H7 (cell line): Measurements from ENCODE around the gene PIAS2. TPM values are rescaled to one million over a fixed set of nuclear protein-coding genes. Genes with fewer than 3 reads are reported as not detected.
"Not testable (repeated sequence)": the region's sequence is repeated elsewhere in the genome, so short reads cannot be mapped to it uniquely, and the experiment has no call there.

Source experiments
- DNase-seq: peaks from one replicate; pipeline ENCODE4 v3.0.0; 2012
- H3K27me3 ChIP-seq: 2 replicates; pipeline ENCODE4 v1.6.0; 2011; ENCODE audit warnings: mild to moderate bottlenecking, low read length; ENCODE audit not compliant: control insufficient read depth, insufficient read depth
- H3K36me3 ChIP-seq: replicated peaks from 2 replicates; pipeline ENCODE4 v1.5.1; 2011; ENCODE audit warnings: low read length; ENCODE audit not compliant: control insufficient read depth, insufficient read depth
- H3K4me3 ChIP-seq: 2 replicates; pipeline ENCODE4 v1.5.1; 2011; ENCODE audit warnings: low read depth, mild to moderate bottlenecking, control low read depth, low read length, moderate library complexity; ENCODE audit not compliant: insufficient read depth
- total RNA-seq: library from RNA; depleted of rRNA; stranded (reverse); fragments of >200 nt; shearing (Covaris generic); gene quantifications from 2 replicates; pipeline ENCODE4 v1.2.3, GENCODE V29; 2014; rRNA removed

The PIAS2 gene, protein sequence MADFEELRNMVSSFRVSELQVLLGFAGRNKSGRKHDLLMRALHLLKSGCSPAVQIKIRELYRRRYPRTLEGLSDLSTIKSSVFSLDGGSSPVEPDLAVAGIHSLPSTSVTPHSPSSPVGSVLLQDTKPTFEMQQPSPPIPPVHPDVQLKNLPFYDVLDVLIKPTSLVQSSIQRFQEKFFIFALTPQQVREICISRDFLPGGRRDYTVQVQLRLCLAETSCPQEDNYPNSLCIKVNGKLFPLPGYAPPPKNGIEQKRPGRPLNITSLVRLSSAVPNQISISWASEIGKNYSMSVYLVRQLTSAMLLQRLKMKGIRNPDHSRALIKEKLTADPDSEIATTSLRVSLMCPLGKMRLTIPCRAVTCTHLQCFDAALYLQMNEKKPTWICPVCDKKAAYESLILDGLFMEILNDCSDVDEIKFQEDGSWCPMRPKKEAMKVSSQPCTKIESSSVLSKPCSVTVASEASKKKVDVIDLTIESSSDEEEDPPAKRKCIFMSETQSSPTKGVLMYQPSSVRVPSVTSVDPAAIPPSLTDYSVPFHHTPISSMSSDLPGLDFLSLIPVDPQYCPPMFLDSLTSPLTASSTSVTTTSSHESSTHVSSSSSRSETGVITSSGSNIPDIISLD
- total RNA-seq: 24.2 and 32.8 TPM in 2 replicates

DNA sequence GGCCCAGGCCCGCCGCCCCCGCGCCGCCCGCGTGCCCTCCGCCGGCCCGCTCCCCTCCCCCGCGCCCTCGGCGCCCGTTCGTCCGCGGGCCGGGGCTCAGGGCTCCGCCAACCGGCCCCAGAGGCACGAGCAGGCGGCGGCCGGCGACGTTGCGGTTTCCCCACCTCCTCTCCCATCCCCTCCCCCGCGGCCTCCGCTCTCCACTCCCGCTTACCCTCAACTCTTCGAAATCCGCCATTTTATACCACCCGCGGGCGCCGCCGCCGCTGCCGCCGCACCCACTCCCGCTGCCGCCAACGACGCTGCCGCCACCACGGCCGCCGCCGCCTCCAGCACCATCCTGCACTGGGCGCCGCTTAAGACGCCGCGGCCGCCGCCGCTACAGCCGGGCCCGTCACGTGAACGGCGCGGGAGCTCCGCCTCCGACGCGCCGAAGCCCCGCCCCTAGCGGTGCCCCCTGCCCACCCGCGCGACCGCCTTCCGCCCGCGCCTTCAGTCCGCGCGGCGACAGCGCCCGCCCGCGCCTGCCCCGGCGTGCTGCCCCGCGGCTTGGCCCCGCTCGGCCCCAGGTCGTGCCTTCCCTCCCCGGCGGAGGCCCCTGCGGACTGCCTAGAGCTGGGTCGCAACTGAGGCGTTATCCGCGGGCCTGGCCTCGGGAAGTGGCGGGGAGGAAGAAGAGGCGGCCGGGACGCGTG is at the start of gene PIAS2, which contains the start of gene KATNAL2:
Gene PIAS2, minus strand, starts transcription at position 400 of the 695 bp plus-strand sequence. Its CDS starts 162 bp downstream, at position 238.
Gene KATNAL2, plus strand, starts transcription at position 495 of the 695 bp plus-strand sequence. CDS start 29,271 bp downstream, outside the sequence.
- Histone ChIP-seq H3K36me3 (no peaks in the 10 kb centered on the region), H3K4me3 (peak within 1 kb of the TSS; percentile 64), H3K27me3 (no peaks in the 10 kb centered on the region)
- DNase-seq: peak; percentile 92

DNA sequence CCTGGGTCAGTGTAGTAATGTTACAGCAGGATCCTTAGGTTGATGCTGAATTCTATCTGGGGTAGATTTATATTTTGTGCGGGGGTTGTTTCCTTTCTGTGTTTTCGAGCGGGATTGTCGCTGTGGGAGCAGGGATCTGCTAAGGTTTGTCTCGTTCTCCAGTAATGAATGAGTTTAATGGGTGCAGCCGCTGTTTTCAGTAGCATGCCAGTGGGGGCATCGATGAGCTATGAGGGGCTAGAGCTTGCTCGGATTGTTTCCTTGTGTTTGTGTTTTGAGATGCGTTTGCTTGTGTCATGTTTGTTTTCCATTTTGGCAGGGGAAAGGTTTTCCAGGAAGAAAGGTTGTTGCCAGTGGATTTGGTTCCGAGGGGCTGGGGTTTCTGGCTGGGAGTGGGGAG is 49.0 kb upstream of the PIAS2 start:
- H3K4me3 ChIP-seq, H3K27me3 ChIP-seq, DNase-seq, H3K36me3 ChIP-seq: not testable (repeated sequence)

DNA sequence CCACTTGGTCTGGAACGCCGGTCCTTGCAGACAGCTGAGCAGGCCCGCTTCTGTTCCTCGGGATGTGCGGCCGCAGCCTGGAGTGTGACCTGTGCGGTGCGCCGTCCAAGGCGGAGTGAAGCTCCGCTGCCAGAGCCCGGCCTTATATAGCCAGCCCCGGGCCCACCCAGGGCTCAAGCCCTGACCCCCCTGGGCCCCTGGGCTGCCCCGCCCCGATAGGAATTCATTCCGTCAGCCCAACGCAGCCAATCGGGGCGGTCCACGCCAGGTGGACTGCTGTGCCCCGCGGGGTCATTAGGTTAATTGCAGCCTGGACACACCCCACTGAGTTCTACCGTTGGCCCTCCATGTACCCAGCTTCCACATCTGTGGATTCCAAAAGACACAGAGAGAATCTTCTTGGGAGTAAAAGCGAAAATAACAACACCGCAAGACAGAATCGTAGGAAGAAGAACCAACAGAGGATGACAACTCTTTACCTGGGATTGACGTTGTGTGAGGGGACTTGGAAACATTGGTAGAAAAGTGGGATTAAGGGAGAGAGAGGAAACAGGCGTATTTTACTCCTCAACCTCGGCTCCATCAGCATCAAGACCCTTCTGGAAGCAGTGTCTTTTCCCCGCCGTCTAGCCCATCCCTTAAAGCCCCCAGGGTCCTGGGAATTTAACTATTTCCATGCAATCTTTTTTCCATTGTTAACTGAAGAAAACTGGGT is 47.4 kb upstream of the PIAS2 start:
- H3K27me3 ChIP-seq, DNase-seq, H3K4me3 ChIP-seq, H3K36me3 ChIP-seq: not testable (repeated sequence)

DNA sequence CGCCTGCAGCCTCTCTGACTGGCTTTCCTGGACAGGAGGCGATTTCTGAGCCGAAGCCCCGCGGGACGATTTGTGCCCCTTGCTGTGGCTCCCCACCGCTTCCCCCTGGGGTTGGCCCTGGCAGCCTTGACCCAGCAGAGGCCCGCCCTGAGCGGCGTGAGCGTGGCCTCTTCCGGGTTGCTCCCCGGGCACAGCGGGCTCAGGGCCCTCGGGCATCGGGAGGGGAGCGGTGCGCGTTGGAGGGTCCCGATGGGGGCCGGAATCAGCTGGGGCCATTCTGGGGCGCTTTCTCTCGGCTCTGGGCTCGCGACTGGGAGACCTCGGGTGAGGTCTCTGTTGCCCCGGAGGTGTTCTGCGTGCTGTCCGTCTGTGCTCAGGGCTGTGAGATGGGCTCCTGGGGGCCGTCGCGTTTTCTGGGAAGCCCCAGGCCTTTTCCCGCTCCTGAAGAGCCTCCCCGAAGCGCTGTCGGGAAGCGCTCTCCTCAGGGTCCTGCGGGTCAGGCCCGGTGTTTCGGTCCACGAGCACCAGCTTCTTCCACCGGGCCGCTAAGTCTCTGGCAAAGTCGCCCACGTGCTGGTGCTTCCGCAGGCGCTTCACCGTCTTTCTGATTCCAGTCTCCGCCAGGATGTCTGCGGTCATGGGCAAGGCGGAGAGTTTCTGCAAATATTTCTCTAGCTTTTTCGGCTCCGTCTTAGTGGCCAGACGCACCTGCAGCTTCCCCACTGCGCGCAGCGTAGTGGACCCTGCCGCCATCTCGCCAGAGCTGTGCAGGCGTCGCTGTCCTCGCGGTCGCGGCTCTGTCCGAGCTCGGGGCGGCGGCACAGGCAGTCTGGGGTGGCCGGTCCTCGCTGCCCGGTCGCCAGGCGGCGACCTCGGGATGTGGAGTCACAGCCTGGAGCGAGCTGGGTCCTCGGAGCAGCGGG is 46.6 kb upstream of the PIAS2 start:
- H3K27me3 ChIP-seq, DNase-seq, H3K4me3 ChIP-seq, H3K36me3 ChIP-seq: not testable (repeated sequence)

DNA sequence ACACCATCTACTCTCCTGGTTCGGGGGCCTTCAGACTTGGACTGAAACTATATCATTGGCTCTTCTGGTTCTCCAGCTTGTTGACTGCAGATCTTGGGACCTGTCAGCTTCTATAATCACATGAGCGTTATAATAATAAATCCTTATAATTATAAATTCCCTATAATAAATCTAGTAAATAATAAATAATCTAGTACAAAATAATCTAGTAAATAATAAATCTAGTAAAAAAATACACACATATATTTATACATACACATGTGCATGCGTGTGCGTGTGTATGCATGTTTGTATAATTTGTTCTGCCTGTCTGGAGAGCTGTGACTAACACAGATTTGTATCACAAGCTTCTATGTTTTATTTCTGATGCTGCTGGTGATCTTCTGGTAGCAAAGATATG is 40.9 kb upstream of the PIAS2 start:
- no peak for DNase-seq
- Histone ChIP-seq H3K27me3 (no peaks in the 10 kb centered on the region), H3K4me3 (no peak overlapping the region), H3K36me3 (no peaks in the 10 kb centered on the region)

DNA sequence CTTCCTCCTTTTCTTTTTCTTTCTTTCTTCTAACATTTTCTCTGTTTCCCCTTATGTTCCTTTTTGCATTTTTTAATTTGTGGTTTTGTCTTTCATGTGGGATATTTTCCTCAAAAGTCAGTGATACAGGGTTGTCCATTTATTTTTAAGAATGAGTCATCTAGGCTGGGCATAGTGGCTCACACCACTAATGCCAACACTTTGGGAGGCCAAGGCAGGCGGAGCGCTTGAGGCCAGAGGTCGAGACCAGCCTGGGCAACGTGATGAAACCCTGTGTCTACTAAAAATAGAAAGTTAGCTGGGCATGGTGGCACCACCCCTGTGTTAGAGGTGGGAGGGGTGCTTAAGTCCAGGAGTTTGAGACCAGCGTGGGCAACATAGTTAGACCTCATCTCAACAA is 35.9 kb upstream of the PIAS2 start:
- H3K27me3 ChIP-seq: no peaks in the 10 kb centered on the region
- H3K4me3 ChIP-seq: no peak overlapping the region
- DNase-seq: no peak
- no peaks in the 10 kb centered on the region; the same call in 1 of the 2 replicates for H3K36me3 ChIP-seq

DNA sequence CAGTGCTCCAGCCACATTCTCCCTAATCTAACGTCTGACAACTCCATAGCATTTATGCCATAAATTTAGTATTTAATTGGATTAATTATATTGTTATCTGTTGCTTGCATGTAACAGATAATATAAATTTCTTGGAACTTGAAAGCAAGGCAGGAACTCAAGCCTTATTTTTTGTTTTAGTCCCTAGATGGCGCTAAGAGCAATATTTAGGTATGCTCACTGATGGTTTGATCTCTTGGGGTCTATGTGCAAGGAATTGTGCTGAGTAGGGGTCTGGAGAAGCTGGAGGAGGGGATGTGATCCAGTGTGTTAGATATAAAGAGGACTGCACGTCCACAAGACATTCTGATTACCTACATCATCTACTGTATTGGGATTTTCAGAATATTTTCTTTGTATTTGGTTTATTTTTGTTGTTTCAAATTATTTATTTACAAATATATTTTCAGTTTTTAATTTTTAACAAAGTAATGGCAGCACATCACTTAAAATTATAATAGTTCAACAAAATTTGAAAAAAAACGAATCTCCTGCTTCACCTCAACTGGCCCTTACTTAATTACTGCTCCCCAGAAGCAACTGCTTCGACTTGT is 32.9 kb upstream of the PIAS2 start:
- Histone ChIP-seq H3K27me3 (no peaks in the 10 kb centered on the region), H3K36me3 (no peaks in the 10 kb centered on the region; the same call in 1 of the 2 replicates), H3K4me3 (no peak overlapping the region)
- peak; percentile 63 for DNase-seq

DNA sequence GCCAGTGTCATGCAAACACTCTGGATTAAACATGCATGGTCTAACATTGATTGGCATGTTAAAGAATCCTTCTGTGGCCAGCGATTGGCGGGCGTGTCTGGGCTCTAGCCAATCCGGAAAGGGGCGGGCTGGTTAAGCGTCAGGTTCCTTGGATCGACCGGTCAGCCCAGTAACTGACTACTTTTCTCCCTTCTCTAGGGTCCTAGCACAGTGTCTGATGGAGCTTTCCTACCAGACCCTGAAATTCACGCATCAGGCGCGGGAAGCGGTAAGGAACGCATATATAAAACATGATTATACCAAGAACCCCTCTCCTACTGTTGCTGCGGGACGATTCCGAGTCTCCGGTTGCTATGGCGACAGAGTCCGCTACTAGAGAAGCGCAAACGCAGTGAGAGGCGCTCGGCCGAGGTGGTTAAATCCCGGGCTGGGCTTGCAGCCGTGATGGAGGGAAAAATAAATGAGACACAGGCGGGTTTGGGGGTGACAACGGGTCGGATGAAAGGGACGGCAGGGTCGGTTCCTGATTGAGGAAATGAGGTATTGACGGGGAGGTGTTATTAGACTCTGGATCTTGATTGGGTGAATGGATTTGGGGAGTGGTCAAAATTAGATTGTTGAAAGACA is 29.5 kb upstream of the PIAS2 start:
- peak; percentile 88 for DNase-seq
- no peaks in the 10 kb centered on the region; the same call in 1 of the 2 replicates for H3K36me3 ChIP-seq
- H3K4me3 ChIP-seq: peak overlapping the region; percentile 75
- no peaks in the 10 kb centered on the region for H3K27me3 ChIP-seq

DNA sequence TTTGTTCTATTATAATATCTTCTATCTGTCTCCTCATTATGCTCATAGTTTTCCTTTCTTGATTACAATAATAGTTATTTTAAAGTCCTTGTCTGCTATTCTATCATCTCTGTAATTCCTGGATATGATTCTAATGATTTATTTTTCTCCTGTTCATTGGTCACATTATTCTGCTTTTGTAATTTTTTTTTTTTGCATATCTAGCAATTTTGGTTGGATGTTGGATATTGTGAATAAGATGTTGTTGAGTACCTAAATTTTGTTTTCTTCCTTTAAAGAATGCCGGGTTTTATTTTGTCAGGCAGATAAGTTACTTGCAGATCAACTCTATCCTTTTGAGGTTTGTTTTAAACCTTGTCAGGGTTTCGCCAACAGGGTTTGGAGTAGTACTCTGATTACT is 25.3 kb upstream of the PIAS2 start:
- Histone ChIP-seq H3K36me3 (no peaks in the 10 kb centered on the region), H3K27me3 (no peaks in the 10 kb centered on the region)

DNA sequence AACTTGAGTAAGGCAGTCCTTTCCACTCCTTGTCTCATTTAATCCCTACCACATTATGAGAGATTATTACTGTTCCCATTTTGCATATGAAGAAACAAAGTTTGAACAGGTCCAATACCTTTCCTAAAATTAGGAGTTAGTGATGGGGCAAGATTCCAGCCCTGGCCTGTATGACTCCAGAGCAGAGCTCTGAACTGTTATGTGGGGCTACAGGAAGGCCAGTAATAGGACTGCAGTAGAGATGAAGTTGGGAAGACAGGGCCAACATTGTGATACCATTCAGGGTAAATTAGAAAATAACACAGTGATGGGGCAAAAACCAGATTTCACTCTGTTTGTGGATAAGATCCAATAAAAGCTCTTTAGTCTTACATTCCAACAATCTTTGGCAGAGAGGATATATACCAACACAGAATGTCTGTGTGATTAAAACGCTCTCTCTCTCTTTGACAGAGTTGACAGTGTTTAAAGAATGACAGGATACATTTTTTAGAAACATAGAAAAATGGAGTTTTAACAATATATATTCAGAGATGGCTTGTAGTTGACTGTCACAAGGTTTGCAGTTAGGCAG is 22.8 kb upstream of the PIAS2 start:
- DNase-seq: no peak
- Histone ChIP-seq H3K4me3 (no peak overlapping the region), H3K27me3 (no peaks in the 10 kb centered on the region), H3K36me3 (no peaks in the 10 kb centered on the region)

More for the DNA sequence above, 25.3 kb upstream of the PIAS2 start:
- no peak for DNase-seq
- H3K4me3 ChIP-seq: no peak overlapping the region

DNA sequence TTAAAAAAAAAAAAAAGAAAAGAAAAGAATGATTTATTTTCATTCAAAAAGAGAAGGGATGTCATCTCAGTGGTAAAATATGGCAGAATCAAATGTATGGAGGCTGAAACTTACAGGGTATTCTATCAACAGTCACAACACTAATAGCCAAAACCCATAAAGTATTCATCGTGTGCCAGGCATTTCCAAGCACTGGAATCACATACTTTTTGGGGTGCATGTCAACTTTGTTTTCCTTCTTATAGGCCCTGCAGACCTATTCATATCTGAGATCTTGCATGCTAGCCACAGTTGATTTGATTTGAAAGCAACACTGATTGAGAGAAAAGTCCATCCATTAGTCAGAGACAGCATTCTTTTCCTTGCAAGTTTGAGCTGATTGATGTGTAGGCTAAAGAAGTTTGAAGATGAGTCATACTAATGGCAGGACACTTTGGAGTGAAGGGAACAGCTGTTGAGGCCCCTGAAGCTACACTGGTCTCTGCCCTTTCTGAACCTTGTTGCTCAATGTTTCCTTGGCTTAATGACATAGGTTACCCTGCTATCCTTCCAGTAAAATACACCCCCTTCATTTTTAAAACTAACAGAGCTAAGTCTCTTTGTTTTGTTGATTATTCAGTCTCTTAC is 22.1 kb upstream of the PIAS2 start:
- no peak for DNase-seq
- Histone ChIP-seq H3K27me3 (no peaks in the 10 kb centered on the region), H3K36me3 (no peaks in the 10 kb centered on the region), H3K4me3 (no peak overlapping the region)

DNA sequence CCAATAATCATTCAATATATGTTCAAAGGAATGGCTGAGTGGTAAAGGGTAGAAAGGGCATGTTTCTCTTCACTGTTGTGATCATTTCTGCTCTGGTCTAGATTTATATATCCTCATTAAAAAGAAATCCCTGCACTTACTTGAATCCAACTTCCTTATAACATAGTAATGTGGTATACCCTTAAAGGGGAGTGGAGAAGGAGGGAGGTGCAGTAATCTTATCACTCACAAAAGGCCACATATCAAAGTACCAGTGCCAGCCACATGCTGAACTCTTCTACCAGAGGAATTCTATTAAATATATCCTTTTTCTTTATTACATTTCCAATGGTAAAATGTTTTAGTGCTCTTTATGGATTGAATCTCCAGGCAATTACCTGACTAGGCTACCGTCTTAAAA is 3.3 kb upstream of the PIAS2 start:
- H3K36me3 ChIP-seq: no peaks in the 10 kb centered on the region
- H3K4me3 ChIP-seq: no peak overlapping the region
- no peak for DNase-seq
- H3K27me3 ChIP-seq: no peaks in the 10 kb centered on the region
